SK-N-SH (cell line): ENCODE data around the gene CXXC1. TPM values are rescaled to one million over a fixed set of nuclear protein-coding genes. Genes with fewer than 3 reads are reported as not detected.

Experiments used
- CTCF ChIA-PET: fragments of 300-600, 350-600 bp; formaldehyde crosslinking; extraction: SDS; loops from one replicate; lab custom pipeline; 2021; lab: Yijun Ruan, JAX
- POLR2A ChIA-PET: fragments of 350-600 bp; sonication (Branson Sonifier 250); formaldehyde crosslinking; extraction: SDS; loops from one replicate; lab custom pipeline; 2020; ENCODE audit warnings: antibody characterized with exemption, inconsistent platforms; lab: Yijun Ruan, JAX
- DNase-seq: peaks from one replicate; pipeline ENCODE4 v3.0.0; 2012
- H2AFZ ChIP-seq: fragments of 200-600 bp; sonication (generic); 2 replicates; pipeline ENCODE4 v1.8.1; 2016; ENCODE audit warnings: antibody characterized with exemption, mild to moderate bottlenecking, low read depth
- H3F3A ChIP-seq: fragments of 200-600 bp; sonication (generic); replicated peaks from 2 replicates; pipeline ENCODE3; 2016; ENCODE audit warnings: antibody characterized with exemption, mild to moderate bottlenecking; ENCODE audit not compliant: insufficient read depth
- H3K27ac ChIP-seq, 2 experiments: fragments of 200-500 bp in 1 of 2; fragments of 200-600 bp in 1 of 2; sonication (Bioruptor generic) in 1 of 2; sonication (generic), shearing (Covaris generic) in 1 of 2; 2 replicates each; pipeline versions ENCODE4 v1.5.1 to v1.6.1; 2014 to 2016; ENCODE audit warnings: low read depth in 2 of 2, inconsistent platforms in 1 of 2, low read length in 1 of 2, mild to moderate bottlenecking in 1 of 2, mixed read lengths in 1 of 2
- H3K27me3 ChIP-seq: fragments of 200-600 bp; sonication (generic), shearing (Covaris generic); 2 replicates; pipeline ENCODE4 v1.6.1; 2016; ENCODE audit warnings: mixed run types; ENCODE audit not compliant: insufficient read depth
- H3K36me3 ChIP-seq, 2 experiments: fragments of 200-500 bp in 1 of 2; fragments of 200-600 bp in 1 of 2; sonication (Bioruptor generic) in 1 of 2; sonication (generic) in 1 of 2; replicated peaks in 1 of 2; 2 replicates each; pipeline versions ENCODE3 to v1.5.1; 2014 to 2016; ENCODE audit warnings: low read length in 1 of 2, mild to moderate bottlenecking in 1 of 2; ENCODE audit not compliant: insufficient read depth in 2 of 2, control insufficient read depth in 1 of 2
- H3K4me1 ChIP-seq, 2 experiments: fragments of 200-500 bp in 1 of 2; fragments of 200-600 bp in 1 of 2; sonication (Bioruptor generic) in 1 of 2; sonication (generic), shearing (Covaris generic) in 1 of 2; 2 replicates each; pipeline versions ENCODE4 v1.5.1 to v1.6.1; 2014 to 2016; ENCODE audit warnings: low read depth in 1 of 2, low read length in 1 of 2, mixed run types in 1 of 2; ENCODE audit not compliant: insufficient read depth in 2 of 2, control insufficient read depth in 1 of 2
- H3K4me2 ChIP-seq: fragments of 200-600 bp; sonication (generic), shearing (Covaris generic); 2 replicates; pipeline ENCODE4 v1.6.1; 2017; ENCODE audit warnings: mixed run types
- H3K4me3 ChIP-seq, 2 experiments: fragments of 200-500 bp in 1 of 2; fragments of 200-600 bp in 1 of 2; sonication (Bioruptor generic) in 1 of 2; sonication (generic), shearing (Covaris generic) in 1 of 2; 2 replicates each; pipeline versions ENCODE4 v1.5.1 to v1.8.1; 2014 to 2016; ENCODE audit warnings: low read depth in 2 of 2, inconsistent platforms in 1 of 2, low read length in 1 of 2, mild to moderate bottlenecking in 1 of 2, mixed read lengths in 1 of 2, moderate library complexity in 1 of 2
- H3K79me2 ChIP-seq: fragments of 200-600 bp; sonication (generic); 2 replicates; pipeline ENCODE4 v1.8.1; 2017; ENCODE audit warnings: mild to moderate bottlenecking; ENCODE audit not compliant: insufficient read depth
- H3K9ac ChIP-seq: fragments of 200-600 bp; sonication (generic); 2 replicates; pipeline ENCODE4 v1.6.1; 2017; ENCODE audit warnings: mixed run types
- H3K9me2 ChIP-seq: fragments of 200-600 bp; sonication (generic); 2 replicates; pipeline ENCODE4 v1.6.1; 2017; ENCODE audit warnings: mixed run types
- H3K9me3 ChIP-seq: fragments of 200-600 bp; sonication (generic); 2 replicates; pipeline ENCODE4 v1.6.1; 2017; ENCODE audit warnings: mixed run types, mild to moderate bottlenecking, moderate library complexity
- H4K20me1 ChIP-seq: fragments of 200-600 bp; sonication (generic); 2 replicates; pipeline ENCODE4 v1.6.1; 2017; ENCODE audit warnings: mild to moderate bottlenecking, mixed run types; ENCODE audit not compliant: insufficient read depth
- CHD2 ChIP-seq: fragments of 150-350 bp; IDR thresholded peaks from 2 replicates; pipeline ENCODE4 v1.6.1; 2018; ENCODE audit warnings: low read length; ENCODE audit not compliant: partially characterized antibody
- ELF1 ChIP-seq: IDR thresholded peaks from 2 replicates; pipeline ENCODE4 v1.4.0; 2012
- EZH2phosphoT487 ChIP-seq: fragments of 200-600 bp; sonication (generic); IDR thresholded peaks from 2 replicates; pipeline ENCODE4 v1.6.1; 2017; ENCODE audit warnings: low read depth, mixed run types, mild to moderate bottlenecking, antibody characterized with exemption, moderate library complexity, borderline replicate concordance
- FOSL2 ChIP-seq: IDR thresholded peaks from 2 replicates; pipeline ENCODE4 v1.4.0; 2012; ENCODE audit warnings: low read depth, mild to moderate bottlenecking, moderate library complexity, borderline replicate concordance
- FOXJ3 ChIP-seq: sonication (generic); formaldehyde crosslinking; IDR thresholded peaks from 2 replicates; pipeline ENCODE4 v1.5.1; 2020; ENCODE audit warnings: mild to moderate bottlenecking, missing genetic modification reagents
- GABPA ChIP-seq: IDR thresholded peaks from 2 replicates; pipeline ENCODE4 v1.4.0; 2012; ENCODE audit warnings: low read depth, mild to moderate bottlenecking
- GATA2 ChIP-seq: sonication (generic); formaldehyde crosslinking; IDR thresholded peaks from 2 replicates; pipeline ENCODE4 v1.5.0; 2020; ENCODE audit warnings: mild to moderate bottlenecking, missing genetic modification reagents
- IRF3 ChIP-seq: fragments of 150-350 bp; IDR thresholded peaks from 2 replicates; pipeline ENCODE4 v1.6.1; 2016; ENCODE audit warnings: mild to moderate bottlenecking, low read depth, low read length
- MEF2A ChIP-seq: IDR thresholded peaks from 2 replicates; pipeline ENCODE4 v1.4.0; 2012; ENCODE audit warnings: low read depth, borderline replicate concordance
- MXI1 ChIP-seq: IDR thresholded peaks from 2 replicates; pipeline ENCODE4 v1.6.1; 2012; ENCODE audit warnings: mild to moderate bottlenecking, low read depth, low read length, improper control_type of control experiment
- RAD21 ChIP-seq: IDR thresholded peaks from 2 replicates; pipeline ENCODE4 v1.6.1; 2012; ENCODE audit warnings: mild to moderate bottlenecking, low read length
- RCOR1 ChIP-seq: fragments of 150-350 bp; IDR thresholded peaks from 2 replicates; pipeline ENCODE4 v1.6.1; 2017; ENCODE audit warnings: antibody characterized with exemption, low read length
- REST ChIP-seq: IDR thresholded peaks from 2 replicates; pipeline ENCODE4 v1.6.1; 2012; ENCODE audit warnings: mild to moderate bottlenecking, low read depth, low read length, moderate library complexity
- RFX5 ChIP-seq: IDR thresholded peaks from 2 replicates; pipeline ENCODE4 v1.6.1; 2012; ENCODE audit warnings: mild to moderate bottlenecking, improper control_type of control experiment, low read length
- RXRA ChIP-seq: IDR thresholded peaks from 2 replicates; pipeline ENCODE4 v1.4.0; 2012; ENCODE audit warnings: low read depth, mild to moderate bottlenecking, borderline replicate concordance
- SMC3 ChIP-seq: IDR thresholded peaks from 2 replicates; pipeline ENCODE4 v1.6.1; 2012; ENCODE audit warnings: low read depth, low read length, improper control_type of control experiment
- TCF12 ChIP-seq: IDR thresholded peaks from 2 replicates; pipeline ENCODE4 v1.4.0; 2012
- TEAD4 ChIP-seq: IDR thresholded peaks from 2 replicates; pipeline ENCODE4 v1.4.0; 2012; ENCODE audit warnings: mild to moderate bottlenecking, borderline replicate concordance; ENCODE audit not compliant: insufficient read depth
- USF2 ChIP-seq: fragments of 150-350 bp; IDR thresholded peaks from 2 replicates; pipeline ENCODE4 v1.6.1; 2017; ENCODE audit warnings: antibody characterized with exemption, low read length, low read depth, borderline replicate concordance
- YY1 ChIP-seq: IDR thresholded peaks from 2 replicates; pipeline ENCODE4 v1.4.0; 2012; ENCODE audit warnings: low read depth, mild to moderate bottlenecking
- polyA plus RNA-seq, 3 experiments: library from polyadenylated mRNA; depleted of rRNA; stranded (reverse); fragments of >200 nt; gene quantifications; 2 replicates each; pipeline ENCODE4 v1.2.3, GENCODE V29; 2012
- TF ChIP-seq, protein P1 (sequence below): IDR thresholded peaks from 2 replicates; pipeline ENCODE4 v1.4.0; 2012; ENCODE audit warnings: low read depth, borderline replicate concordance
- TF ChIP-seq, protein P2 (sequence below): IDR thresholded peaks from 2 replicates; pipeline ENCODE4 v1.4.0; 2012; ENCODE audit warnings: low read depth

Gene CXXC1
- polyA plus RNA-seq, 1 of the 3 experiments (the other 2 are of a cell fraction), result 128 TPM

GRCh38 chr18:50249576-50249975 is 37.9 kb downstream of the CXXC1 start:
- TF ChIP-seq, protein P1, sequence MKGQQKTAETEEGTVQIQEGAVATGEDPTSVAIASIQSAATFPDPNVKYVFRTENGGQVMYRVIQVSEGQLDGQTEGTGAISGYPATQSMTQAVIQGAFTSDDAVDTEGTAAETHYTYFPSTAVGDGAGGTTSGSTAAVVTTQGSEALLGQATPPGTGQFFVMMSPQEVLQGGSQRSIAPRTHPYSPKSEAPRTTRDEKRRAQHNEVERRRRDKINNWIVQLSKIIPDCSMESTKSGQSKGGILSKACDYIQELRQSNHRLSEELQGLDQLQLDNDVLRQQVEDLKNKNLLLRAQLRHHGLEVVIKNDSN, result no peak
- TF ChIP-seq RFX5, result no peak
- TF ChIP-seq MXI1, result no peak
- TF ChIP-seq, protein P2, sequence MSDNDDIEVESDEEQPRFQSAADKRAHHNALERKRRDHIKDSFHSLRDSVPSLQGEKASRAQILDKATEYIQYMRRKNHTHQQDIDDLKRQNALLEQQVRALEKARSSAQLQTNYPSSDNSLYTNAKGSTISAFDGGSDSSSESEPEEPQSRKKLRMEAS, result no peak
- TF ChIP-seq MEF2A, result no peak
- TF ChIP-seq EZH2phosphoT487, result no peak
- no peak for TF ChIP-seq CHD2
- TF ChIP-seq GABPA, result no peak
- no peak for TF ChIP-seq RCOR1
- TF ChIP-seq ELF1, result no peak
- TF ChIP-seq REST, result no peak
- no peak for TF ChIP-seq FOXJ3 (CRISPR knock-in tag)
- TF ChIP-seq GATA2 (CRISPR knock-in tag), result no peak
- H3K4me3 ChIP-seq, result no peak overlapping the region
- no peaks in the 10 kb centered on the region for H3K9me2 ChIP-seq
- H3K9me3 ChIP-seq, result no peaks in the 10 kb centered on the region
- no peak overlapping the region for H3K4me2 ChIP-seq
- POLR2A ChIA-PET, result no interaction called here
- no peaks in the 10 kb centered on the region for H3K4me1 ChIP-seq
- H3K9ac ChIP-seq, result no peak overlapping the region
- H3K79me2 ChIP-seq, result no peaks in the 10 kb centered on the region
- CTCF ChIA-PET, result no interaction called here
- no peak overlapping the region for H3K27ac ChIP-seq
- H3K36me3 ChIP-seq, result no peaks in the 10 kb centered on the region
- H4K20me1 ChIP-seq, result no peaks in the 10 kb centered on the region
- H3K27me3 ChIP-seq, result no peaks in the 10 kb centered on the region
- H3F3A ChIP-seq, result no peaks in the 10 kb centered on the region
- DNase-seq, result no peak
- no peak overlapping the region for H2AFZ ChIP-seq

DNA sequence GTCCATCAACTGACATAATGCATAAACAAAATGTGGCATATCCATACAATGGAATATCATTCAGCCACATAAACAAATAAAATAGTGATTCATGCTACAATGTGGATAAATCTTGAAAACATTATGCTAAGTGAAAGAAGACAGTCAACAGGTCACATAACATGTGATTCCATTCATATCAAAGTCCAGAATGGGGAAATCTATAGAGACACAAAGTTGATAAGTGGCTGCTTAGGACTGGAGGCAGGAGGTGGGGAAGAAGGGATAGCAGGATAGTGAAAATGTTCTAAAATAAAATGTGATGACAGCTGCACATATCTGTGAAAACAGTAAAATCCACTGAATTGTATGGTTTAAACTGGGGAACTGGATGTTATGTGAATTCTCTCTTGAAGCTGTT is 39.9 kb downstream of the CXXC1 start:
- CTCF ChIA-PET, result no interaction called here
- TF ChIP-seq RCOR1, result no peak
- TF ChIP-seq TEAD4, result no peak
- no peak for TF ChIP-seq IRF3
- TF ChIP-seq FOSL2, result no peak
- TF ChIP-seq, protein P1, result no peak
- no peak for TF ChIP-seq RXRA
- TF ChIP-seq GATA2 (CRISPR knock-in tag), result no peak
- no peak for TF ChIP-seq USF2
- no peak for TF ChIP-seq GABPA
- TF ChIP-seq SMC3, result no peak
- no peak for TF ChIP-seq YY1
- TF ChIP-seq TCF12, result no peak
- no peak for TF ChIP-seq RAD21

More for the DNA sequence above, 39.9 kb downstream of the CXXC1 start:
- Histone ChIP-seq H3K27ac (no peak overlapping the region), H3K9ac (no peak overlapping the region), H3K79me2 (no peaks in the 10 kb centered on the region), H3K4me2 (no peak overlapping the region), H3K4me1 (no peaks in the 10 kb centered on the region), H3K9me3 (no peaks in the 10 kb centered on the region), H3K36me3 (no peaks in the 10 kb centered on the region), H3K9me2 (no peaks in the 10 kb centered on the region), H3F3A (no peaks in the 10 kb centered on the region), H2AFZ (no peak overlapping the region), H3K4me3 (no peak overlapping the region), H3K27me3 (no peaks in the 10 kb centered on the region), H4K20me1 (no peaks in the 10 kb centered on the region)
- DNase-seq, result no peak
- POLR2A ChIA-PET, result no interaction called here
